OCI-LY1 (cell line): ENCODE measurements around the gene CST8.

Experiments used
- CTCF ChIP-seq: fragments of 200-600 bp; sonication (generic), shearing (Covaris generic); IDR thresholded peaks from 2 replicates; pipeline ENCODE4 v1.5.1; 2017; ENCODE audit warnings: mild to moderate bottlenecking, antibody characterized with exemption, low read length, moderate library complexity, mixed read lengths
- EZH2 ChIP-seq: fragments of 200-600 bp; sonication (generic), shearing (Covaris generic); IDR thresholded peaks from 2 replicates; pipeline ENCODE4 v1.8.0; 2017; ENCODE audit warnings: borderline replicate concordance, mixed run types, mild to moderate bottlenecking, antibody characterized with exemption, low read length, moderate library complexity, mixed read lengths

GRCh38 chr20:23454816-23455215 is 36.1 kb upstream of the CST8 start:
- TF ChIP-seq CTCF: no peak
- no peak for TF ChIP-seq EZH2
